ENCODE data around the gene PCNX1. TPM values are rescaled to one million over a fixed set of nuclear protein-coding genes. Genes with fewer than 3 reads are reported as not detected.
"Not testable (repeated sequence)": the region's sequence is repeated elsewhere in the genome, so short reads cannot be mapped to it uniquely, and the experiment has no call there.

Gene PCNX1
- total and polyA plus RNA-seq, 2 of the 4 experiments (the other 2 are of a cell fraction) = 15.0 to 43.7 TPM

GRCh38 chr14:71063351-71063750 lies 156.1 kb downstream of the PCNX1 start:
- no peak overlapping the region for H3K27ac ChIP-seq (ENCODE audit: insufficient read depth, low read length)
- no peak overlapping the region for H3K56ac ChIP-seq (ENCODE audit: extremely low read depth, insufficient read depth, low read length)
- H2AK5ac ChIP-seq (ENCODE audit: low read depth, low read length) = no peak overlapping the region
- no peak overlapping the region for H3K4me2 ChIP-seq (ENCODE audit: low read depth, low read length)
- peaks cover 17 to 21% of the 10 kb centered on the region in 2 experiments; a peak in 3 of 4 replicates for H3K79me1 ChIP-seq (ENCODE audit: low read depth in 1 of 2, low read length in 2 of 2)
- no TSS peak for BruUV-seq (replicated peaks)
- no peak overlapping the region for H3K14ac ChIP-seq (replicated peaks; ENCODE audit: low read depth, low read length)
- no peak overlapping the region for H4K91ac ChIP-seq (ENCODE audit: insufficient read depth, low read depth, low read length)
- no peaks in the 10 kb centered on the region for H3K27me3 ChIP-seq (ENCODE audit: control insufficient read depth, insufficient read depth, low read length)
- H2AFZ ChIP-seq (replicated peaks; ENCODE audit: low read length, poor library complexity) = no peak overlapping the region
- no peak overlapping the region for H2BK5ac ChIP-seq (ENCODE audit: low read depth, low read length, poor library complexity, severe bottlenecking)
- no peak overlapping the region for H2AK9ac ChIP-seq (replicated peaks; ENCODE audit: low read depth, low read length, poor library complexity)
- no peak overlapping the region for H3K4ac ChIP-seq (ENCODE audit: low read depth, low read length)
- in situ Hi-C loops (cut with MboI; ENCODE audit: low sequenced_read_pairs) = no loop called here
- WGBS, 2 experiments (ENCODE audit: extremely low coverage in 2 of 2, insufficient read length in 1 of 2) = no CpG with 5 or more reads among the region's 2 CpGs
- ChIA-PET POLR2A (ENCODE audit: unreplicated experiment) (no interaction called here), CTCF (no interaction called here)
- H4K8ac ChIP-seq (ENCODE audit: low read depth in 2 of 2, low read length in 2 of 2) = no peak overlapping the region
- TF ChIP-seq POLR2A (IDR thresholded peaks at IDR 0.05; ENCODE audit: low read depth, low read length) (no peak), CTCF (conservative IDR thresholded peaks at IDR 0.05; ENCODE audit: low read depth, low read length) (no peak), CHD1 (IDR thresholded peaks at IDR 0.05; ENCODE audit: low read depth, low read length) (no peak), CEBPB (IDR thresholded peaks at IDR 0.05; ENCODE audit: low read depth, low read length) (no peak), RCOR1 (IDR thresholded peaks at IDR 0.05; ENCODE audit: insufficient replicate concordance, low read length) (no peak), BHLHE40 (IDR thresholded peaks at IDR 0.05; ENCODE audit: low read depth, low read length) (no peak)
- H2BK15ac ChIP-seq (ENCODE audit: low read depth, low read length) = no peak overlapping the region
- H3K36me3 ChIP-seq (ENCODE audit: control insufficient read depth, insufficient read depth, low read length) = peaks cover 15% of the 10 kb centered on the region
- peaks cover 5% of the 10 kb centered on the region; the same call in 1 of the 2 replicates for H3K9me1 ChIP-seq (ENCODE audit: insufficient read depth, low read length)
- H3K9me3 ChIP-seq (ENCODE audit: control insufficient read depth, insufficient read depth, low read length) = no peaks in the 10 kb centered on the region
- dilution Hi-C loops (cut with HindIII; ENCODE audit: low sequenced_read_pairs, unreplicated experiment) = no loop called here
- no peak overlapping the region for H4K5ac ChIP-seq (ENCODE audit: low read depth, low read length)
- H3K18ac ChIP-seq (ENCODE audit: low read depth, low read length) = no peak overlapping the region
- DNase-seq (no peak), ATAC-seq (ENCODE audit: low read depth) (no peak)
- no peak overlapping the region for H2BK20ac ChIP-seq (ENCODE audit: low read depth, low read length)
- intact Hi-C loops (cut with micrococcal nuclease) = no loop called here
- no peak overlapping the region for H3K23ac ChIP-seq (ENCODE audit: low read depth, low read length)
- H3K4me3 ChIP-seq (ENCODE audit: insufficient read depth, low read depth, low read length) = no peak overlapping the region
- no peak overlapping the region for H2BK120ac ChIP-seq (ENCODE audit: low read depth, low read length)
- H4K20me1 ChIP-seq (ENCODE audit: insufficient read depth, low read length) = no peaks in the 10 kb centered on the region
- peaks cover 10% of the 10 kb centered on the region for H3K4me1 ChIP-seq (ENCODE audit: control insufficient read depth, insufficient read depth, low read length)
- no peak overlapping the region for H3K9ac ChIP-seq (ENCODE audit: low read depth, low read length)

- H3K4ac ChIP-seq (ENCODE audit: low read depth, low read length); H2AK5ac ChIP-seq (ENCODE audit: low read depth, low read length); H2AK9ac ChIP-seq (replicated peaks; ENCODE audit: low read depth, low read length, poor library complexity); dilution Hi-C loops (cut with HindIII; ENCODE audit: low sequenced_read_pairs, unreplicated experiment); CTCF ChIA-PET; H3K9me1 ChIP-seq (ENCODE audit: insufficient read depth, low read length); H2BK5ac ChIP-seq (ENCODE audit: low read depth, low read length, poor library complexity, severe bottlenecking); H3K9ac ChIP-seq (ENCODE audit: low read depth, low read length); H2BK15ac ChIP-seq (ENCODE audit: low read depth, low read length); H3K27ac ChIP-seq (ENCODE audit: insufficient read depth, low read length); H3K9me3 ChIP-seq (ENCODE audit: control insufficient read depth, insufficient read depth, low read length); H3K56ac ChIP-seq (ENCODE audit: extremely low read depth, insufficient read depth, low read length); H4K8ac ChIP-seq (ENCODE audit: low read depth in 2 of 2, low read length in 2 of 2); in situ Hi-C loops (cut with MboI; ENCODE audit: low sequenced_read_pairs); H4K5ac ChIP-seq (ENCODE audit: low read depth, low read length); H4K20me1 ChIP-seq (ENCODE audit: insufficient read depth, low read length); H3K18ac ChIP-seq (ENCODE audit: low read depth, low read length); H2BK20ac ChIP-seq (ENCODE audit: low read depth, low read length); DNase-seq; H3K23ac ChIP-seq (ENCODE audit: low read depth, low read length); H3K4me2 ChIP-seq (ENCODE audit: low read depth, low read length); ATAC-seq (ENCODE audit: low read depth); H2AFZ ChIP-seq (replicated peaks; ENCODE audit: low read length, poor library complexity); POLR2A ChIA-PET (ENCODE audit: unreplicated experiment); BruUV-seq (replicated peaks); H3K27me3 ChIP-seq (ENCODE audit: control insufficient read depth, insufficient read depth, low read length); H4K91ac ChIP-seq (ENCODE audit: insufficient read depth, low read depth, low read length); intact Hi-C loops (cut with micrococcal nuclease); H3K14ac ChIP-seq (replicated peaks; ENCODE audit: low read depth, low read length); H3K4me3 ChIP-seq (ENCODE audit: insufficient read depth, low read depth, low read length); H2BK120ac ChIP-seq (ENCODE audit: low read depth, low read length): not testable (repeated sequence)
- Histone ChIP-seq H3K4me1 (ENCODE audit: control insufficient read depth, insufficient read depth, low read length) (peaks cover 10% of the 10 kb centered on the region), H3K36me3 (ENCODE audit: control insufficient read depth, insufficient read depth, low read length) (peaks cover 14% of the 10 kb centered on the region), H3K79me1 (ENCODE audit: low read depth in 1 of 2, low read length in 2 of 2) (peaks cover 13 to 19% of the 10 kb centered on the region in 2 experiments; a peak in 3 of 4 replicates)
- WGBS, 2 experiments (ENCODE audit: extremely low coverage in 2 of 2, insufficient read length in 1 of 2) = no CpG with 5 or more reads among the region's 3 CpGs
These were observed 157.5 kb downstream of the PCNX1 start for GRCh38 chr14:71064747-71065146.
